Kidney tubule cell (primary cell): Measurements from ENCODE around the gene ARL13A.
"Not testable (repeated sequence)": the region's sequence is repeated elsewhere in the genome, so short reads cannot be mapped to it uniquely, and the experiment has no call there.

Source experiments
- DNase-seq: peaks from one replicate; pipeline ENCODE4 v3.0.0-alpha.2; 2018; ENCODE audit warnings: low spot score

ARL13A gene

DNA sequence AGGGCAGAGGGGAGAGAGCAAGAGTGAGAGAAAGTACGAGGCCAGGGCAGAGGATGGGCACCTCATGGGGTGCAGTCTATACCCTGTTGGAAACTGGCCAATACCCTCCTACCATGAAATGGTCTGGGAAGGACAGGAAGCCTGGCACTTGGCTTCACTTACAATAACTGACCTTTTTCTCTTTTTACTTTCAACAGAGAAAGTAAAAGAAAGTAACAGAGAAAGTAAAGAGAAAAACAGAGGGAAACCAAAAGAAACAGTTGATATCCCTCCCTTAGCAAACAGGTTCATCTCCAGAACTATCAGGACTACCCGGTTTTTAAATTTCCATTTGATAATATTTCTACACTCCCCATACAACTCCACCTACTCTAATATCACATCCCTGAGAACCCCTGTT, 20.6 kb downstream of the ARL13A start:
- DNase-seq = no peak

DNA sequence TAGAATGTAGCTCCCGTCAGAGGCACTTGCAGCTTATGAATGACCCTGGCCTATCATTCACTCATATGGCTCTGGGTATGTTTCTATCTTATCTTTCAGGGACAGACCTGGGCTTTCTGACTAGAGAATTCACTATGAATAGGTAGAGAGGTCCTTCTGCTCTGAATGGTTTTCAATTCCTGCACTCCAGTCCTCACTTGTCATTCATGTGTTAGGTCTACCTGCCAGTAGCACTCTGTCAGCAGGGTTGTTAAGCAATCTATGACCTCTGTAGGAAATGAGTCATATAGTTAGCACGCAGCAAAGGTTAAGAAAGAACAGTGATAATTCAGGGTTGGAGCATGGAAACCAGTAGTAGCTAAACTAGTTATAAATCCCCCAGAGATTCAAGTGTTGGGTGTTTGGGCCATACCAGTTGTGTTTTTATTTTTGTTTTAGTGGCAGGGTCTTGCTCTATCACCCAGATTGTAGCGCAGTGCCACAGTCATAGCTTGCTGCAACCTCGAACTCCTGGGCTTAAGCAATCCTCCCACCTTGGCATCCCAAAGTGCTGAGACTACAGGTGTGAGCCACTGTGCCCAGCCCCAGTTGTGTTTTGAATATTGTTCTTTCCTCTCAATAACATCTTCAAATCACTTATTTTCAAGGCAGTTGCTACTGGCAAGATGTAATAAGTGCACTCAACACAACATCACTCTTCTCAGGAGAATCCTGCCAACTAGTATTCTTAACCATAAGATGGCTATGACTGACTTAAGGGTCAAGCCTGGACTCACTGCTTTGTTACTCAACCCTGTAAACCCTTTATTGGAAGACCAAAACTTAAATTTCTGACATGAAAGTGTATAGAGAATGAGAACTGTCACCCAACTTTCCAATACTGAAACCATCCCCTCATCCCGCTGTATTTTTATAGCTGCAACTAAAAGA, 25.1 kb downstream of the ARL13A start:
- peak; percentile 80 for DNase-seq

DNA sequence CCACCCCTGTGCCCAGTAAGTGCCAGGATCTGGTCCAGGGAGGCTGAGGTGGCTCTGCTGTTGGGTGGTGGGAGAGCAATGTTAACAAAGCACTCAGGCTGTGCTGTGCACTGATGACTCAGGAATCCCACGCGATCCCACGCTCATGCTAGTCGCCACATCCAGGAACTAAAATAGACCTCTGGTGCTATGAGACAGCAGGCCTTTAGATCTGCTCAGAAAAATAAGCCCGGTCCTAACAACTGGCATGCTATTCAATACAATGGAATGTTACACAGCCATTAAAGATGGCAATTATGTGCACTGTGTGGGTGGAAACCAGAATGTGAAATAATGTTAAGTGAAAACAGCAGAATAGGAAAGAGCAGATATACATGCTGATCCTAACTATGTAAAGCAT, 26.0 kb downstream of the ARL13A start:
- DNase-seq = peak; percentile 85

DNA sequence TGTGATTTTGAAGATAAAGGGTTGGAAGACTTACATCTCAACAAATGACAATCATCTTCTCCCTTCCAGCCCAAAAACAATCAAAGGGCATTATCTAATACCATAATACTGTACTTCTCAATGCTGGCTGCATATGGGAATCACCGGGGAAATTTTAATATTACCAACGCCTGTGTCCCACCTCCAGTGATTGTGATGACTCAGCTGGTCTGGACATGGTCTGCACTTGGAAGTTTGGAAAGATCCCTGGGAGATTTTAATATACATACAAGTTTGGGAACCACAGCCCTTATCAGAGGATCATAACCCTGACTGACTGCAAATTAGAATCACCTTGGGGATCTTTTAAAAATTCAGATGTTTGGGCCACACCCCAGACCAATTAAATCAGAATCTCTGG, 29.9 kb downstream of the ARL13A start:
- DNase-seq = no peak

DNA sequence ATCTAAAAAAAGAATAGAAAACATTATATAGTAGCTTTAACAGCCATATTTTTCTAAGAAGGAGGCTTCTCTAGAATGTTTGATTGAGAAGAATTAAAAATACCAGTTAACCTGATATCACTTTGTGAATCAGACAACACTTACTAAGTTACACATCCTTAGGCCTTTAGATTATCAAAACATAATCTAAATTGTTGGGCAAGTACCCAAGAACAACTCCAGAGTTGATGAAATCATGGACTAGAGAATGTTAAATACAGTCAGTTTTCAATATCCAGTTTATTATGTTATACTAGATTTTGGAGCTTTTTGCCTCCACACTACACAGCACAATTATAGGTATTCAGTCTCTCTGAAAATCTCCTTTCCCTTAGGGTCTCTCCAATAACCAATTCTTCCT, 39.6 kb downstream of the ARL13A start:
- DNase-seq = no peak

DNA sequence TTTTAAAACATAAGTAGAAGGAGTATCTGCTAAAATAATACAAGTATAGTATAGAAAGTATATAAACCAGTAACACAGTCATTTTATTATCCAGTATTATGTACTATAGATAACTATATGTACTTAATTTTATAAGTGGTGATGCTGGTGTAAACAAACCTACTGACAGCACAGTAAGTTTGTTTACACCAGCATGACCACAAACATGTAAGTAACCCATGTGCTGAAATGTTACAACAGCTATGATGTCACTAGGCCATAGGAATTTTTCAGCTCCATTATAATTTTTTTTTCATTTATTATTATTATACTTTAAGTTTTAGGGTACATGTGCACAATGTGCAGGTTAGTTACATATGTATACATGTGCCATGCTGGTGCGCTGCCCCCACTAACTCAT, 42.5 kb downstream of the ARL13A start:
- not testable (repeated sequence) for DNase-seq

DNA sequence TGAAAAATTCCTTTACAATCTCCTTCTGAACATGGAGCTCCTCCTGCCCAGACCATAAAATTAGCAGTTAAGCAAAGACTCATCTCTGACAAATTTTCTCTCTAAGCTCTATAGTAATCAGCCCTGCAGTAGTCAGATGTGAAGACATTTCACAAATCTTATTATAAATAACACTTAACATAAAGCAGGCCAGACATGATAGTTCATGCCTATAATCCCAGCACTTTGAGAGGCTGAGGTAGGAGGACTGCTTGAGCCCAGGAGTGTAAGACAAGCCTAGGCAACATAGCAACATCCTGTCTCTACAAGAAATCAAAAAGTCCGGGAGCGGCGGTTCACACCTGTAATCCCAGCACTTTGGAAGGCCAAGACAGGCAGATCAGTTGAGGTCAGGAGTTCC, 52.5 kb downstream of the ARL13A start:
- no peak for DNase-seq

DNA sequence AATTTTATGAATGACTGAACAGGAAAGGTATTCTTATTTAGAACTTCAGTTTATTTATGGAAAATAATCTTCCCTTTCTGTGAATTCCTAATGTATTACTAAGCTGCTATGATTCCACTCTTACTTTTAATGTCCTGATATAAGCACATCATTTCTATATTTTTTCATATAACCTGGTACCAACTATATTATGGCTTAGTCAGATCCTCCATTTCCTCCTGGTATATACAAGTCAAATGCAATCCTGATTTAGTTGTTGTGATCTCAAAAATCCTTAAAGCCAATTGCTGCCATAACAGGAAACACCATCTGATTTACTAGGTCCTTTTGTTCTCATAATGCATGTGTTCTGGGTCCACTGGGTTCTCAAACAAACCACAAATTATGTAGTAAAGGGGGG, 55.6 kb downstream of the ARL13A start:
- DNase-seq = no peak

DNA sequence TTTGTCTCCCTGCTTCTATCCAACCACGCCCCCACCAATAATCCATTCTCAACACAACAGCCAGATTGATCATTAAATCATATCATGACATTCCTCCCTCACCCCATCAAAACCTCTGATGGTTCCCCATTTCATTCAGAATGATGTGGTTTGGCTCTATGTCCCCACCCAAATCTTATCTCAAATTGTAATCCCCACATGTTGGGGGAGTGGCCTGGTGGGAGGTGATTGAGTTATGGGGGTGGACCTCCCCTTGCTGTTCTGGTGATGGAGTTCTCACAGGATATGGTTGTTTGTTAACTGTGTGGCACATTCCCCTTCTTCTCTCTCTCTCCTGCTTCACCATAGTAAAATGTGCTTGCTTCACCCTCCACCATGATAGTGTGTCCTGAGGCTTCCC, 59.1 kb downstream of the ARL13A start:
- no peak for DNase-seq

DNA sequence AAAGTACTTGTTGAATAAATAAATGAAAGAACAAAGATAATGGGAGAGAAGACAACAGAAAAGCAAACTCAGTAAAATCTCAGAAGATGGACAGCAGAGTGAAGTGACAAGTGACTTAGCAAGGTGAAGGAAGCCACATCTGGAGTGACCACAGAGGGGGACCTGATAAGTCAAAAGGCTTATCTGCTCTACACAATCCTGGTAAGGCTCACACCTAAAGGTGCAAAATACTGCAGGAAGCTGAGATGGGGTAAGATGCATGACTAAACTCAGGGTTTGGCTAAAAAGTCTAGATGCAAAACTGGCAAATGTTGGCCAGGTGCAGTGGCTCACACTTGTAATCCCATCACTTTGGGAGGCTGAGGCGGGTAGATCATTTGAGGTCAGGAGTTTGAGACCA, 60.2 kb downstream of the ARL13A start:
- DNase-seq = no peak

DNA sequence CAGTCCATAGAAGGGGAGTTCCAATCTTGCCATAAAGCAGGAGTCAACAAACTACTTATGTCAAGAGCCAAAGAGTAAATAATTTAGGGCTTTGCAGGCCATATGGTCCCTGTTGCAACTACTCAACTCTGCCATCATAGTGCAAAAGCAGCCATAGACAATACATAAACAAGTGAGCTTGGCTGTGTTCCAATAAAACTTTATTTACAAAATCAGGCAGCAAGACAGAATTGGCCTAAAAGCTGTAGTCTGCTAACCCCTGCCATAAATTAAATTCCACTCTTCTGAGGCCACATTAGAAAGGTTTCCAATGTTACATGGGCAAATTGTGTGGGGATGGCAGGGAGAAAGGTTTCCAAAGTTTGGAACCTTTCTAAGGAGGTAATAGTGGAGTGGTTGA, 67.7 kb downstream of the ARL13A start:
- DNase-seq = no peak

DNA sequence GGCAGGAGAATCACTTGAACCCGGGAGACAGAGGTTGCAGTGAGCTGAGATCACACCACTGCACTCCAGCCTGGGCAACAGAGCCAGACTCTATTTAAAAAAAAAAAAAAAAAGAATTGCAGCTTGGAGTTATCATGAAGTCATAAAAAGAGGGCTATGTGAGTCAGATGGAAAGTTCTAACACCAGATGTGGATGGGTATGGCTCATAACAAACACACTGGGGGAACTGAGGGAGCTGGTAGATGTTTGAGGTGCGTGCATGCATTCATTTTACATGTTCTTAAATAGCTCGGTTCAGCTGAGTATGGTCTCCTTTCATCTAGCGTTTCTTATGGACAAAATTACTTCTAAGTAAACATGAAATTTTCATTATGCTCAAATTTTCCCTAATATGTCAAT, 70.7 kb downstream of the ARL13A start:
- DNase-seq = no peak
